ENCODE results near the gene TMEM244.
"Not testable (repeated sequence)": the region's sequence is repeated elsewhere in the genome, so short reads cannot be mapped to it uniquely, and the experiment has no call there.

Gene TMEM244

GRCh38 chr6:129802920-129803319 is 58.2 kb downstream of the TMEM244 start:
- DNase-seq, result not testable (repeated sequence)

GRCh38 chr6:129801909-129802308 is 59.2 kb downstream of the TMEM244 start:
- no peak for DNase-seq

- no peak for DNase-seq
These were observed 65.9 kb downstream of the TMEM244 start for GRCh38 chr6:129795261-129795660.

GRCh38 chr6:129793447-129793846 is 67.7 kb downstream of the TMEM244 start:
- no peak for DNase-seq

GRCh38 chr6:129792049-129792448 is 69.1 kb downstream of the TMEM244 start:
- no peak for DNase-seq

GRCh38 chr6:129790785-129791184 is 70.3 kb downstream of the TMEM244 start:
- DNase-seq, result no peak

- no peak for DNase-seq
These were observed 71.1 kb downstream of the TMEM244 start for GRCh38 chr6:129789974-129790373.

- DNase-seq, result no peak
These were observed 73.3 kb downstream of the TMEM244 start for GRCh38 chr6:129787816-129788215.

GRCh38 chr6:129786548-129786947 is 74.6 kb downstream of the TMEM244 start:
- DNase-seq, result no peak

GRCh38 chr6:129785756-129786135 is 75.4 kb downstream of the TMEM244 start:
- DNase-seq, result no peak

GRCh38 chr6:129785047-129785755 is 75.9 kb downstream of the TMEM244 start:
- DNase-seq, result no peak

Measured in NCI-H1048 (cell line).